Activated CD8-positive, alpha-beta memory T cell treated with anti-CD3 and anti-CD28 coated beads, Interleukin-2, amount 50 U/mL, for 24 hours (primary cell): Measurements from ENCODE around the gene WWC2.

ENCODE experiments used
- DNase-seq: peaks from one replicate; pipeline ENCODE4 v3.0.0-alpha.2; 2020; ENCODE audit errors: extremely low read depth

WWC2 gene

DNA sequence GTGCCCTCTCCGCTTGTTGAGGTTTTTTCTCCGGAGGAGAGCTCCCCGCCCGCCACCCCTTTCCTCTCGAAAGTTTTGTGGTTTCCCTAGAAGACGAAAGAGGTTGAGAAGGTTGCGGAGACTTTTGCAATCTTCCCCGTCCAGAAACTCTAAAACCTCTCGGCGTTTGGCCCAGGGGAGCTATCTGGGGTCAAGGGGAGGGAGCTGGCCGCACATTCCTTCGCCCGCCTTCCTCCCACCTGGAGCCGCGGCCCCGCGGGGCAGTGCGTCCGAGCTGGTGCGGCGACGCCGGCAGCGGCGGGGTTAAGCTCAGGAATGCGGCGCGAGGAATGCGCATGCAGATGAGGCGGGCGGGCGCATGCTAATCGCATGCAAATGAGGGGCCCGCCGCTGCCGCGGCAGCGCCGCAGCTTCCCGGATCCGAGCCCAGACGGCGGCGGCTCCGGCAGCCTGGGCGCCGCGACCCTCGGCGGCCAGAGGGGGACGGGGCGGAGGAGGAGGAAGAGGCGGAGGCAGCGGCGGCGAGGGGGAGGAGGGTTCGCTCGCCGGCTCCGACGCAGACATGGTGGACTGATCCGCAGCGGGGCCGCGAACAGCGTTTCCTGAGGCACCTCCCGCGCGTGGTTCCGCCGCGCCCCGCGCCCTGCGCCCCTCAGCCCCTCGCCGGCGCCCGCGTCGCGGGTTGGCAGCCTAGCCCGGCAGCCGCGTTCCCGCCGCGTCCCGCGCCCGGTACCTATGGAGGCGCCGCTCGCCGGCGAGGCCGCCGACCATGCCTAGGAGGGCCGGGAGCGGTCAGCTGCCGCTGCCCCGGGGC, at the start of gene WWC2:
Gene WWC2 (plus strand): TSS at position 535 of the 814 bp plus-strand sequence. CDS start 235 bp downstream, at position 770.
- peak; percentile 7 for DNase-seq

DNA sequence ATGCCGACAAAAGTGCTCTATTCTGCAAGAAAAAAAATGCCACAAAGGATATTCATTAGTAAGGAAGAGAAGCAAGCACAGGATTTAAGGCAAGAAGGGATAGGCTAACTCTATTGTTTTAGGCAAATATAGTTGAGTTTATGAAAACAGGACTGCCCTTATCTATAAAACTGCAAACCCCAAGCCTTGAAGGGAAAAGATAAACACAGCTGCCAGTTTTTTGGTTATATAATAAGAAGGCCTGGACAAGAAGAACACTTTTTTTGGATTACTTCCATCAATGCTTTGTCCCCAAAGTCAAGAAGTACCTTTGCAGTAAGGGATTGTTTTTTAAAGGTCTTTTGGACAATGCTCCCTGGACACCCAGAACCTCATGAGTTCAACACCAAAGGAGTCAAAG, 45.4 kb upstream of the WWC2 start:
- no peak for DNase-seq

DNA sequence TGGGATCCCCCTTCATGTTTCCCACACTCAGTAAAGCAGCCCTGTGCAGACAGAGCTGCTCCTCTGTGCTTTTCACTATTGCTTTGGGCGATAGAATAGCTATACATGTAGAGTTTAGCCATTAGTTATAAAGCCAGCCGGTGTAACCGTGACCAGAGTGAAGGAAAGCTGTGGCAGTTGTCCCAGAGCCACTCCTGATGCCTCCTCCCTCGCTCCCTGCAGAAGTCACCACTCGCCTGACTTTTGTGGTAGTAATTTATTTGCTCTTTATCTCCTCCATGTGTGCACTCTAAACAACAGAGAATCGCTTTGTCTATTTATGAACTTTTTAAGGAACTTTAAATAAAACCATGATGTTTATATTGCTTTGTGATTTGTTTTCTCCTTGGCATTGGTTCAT, 41.8 kb upstream of the WWC2 start:
- no peak for DNase-seq

- no peak for DNase-seq
These were observed 39.3 kb upstream of the WWC2 start for GRCh38 chr4:183059797-183060196.

DNA sequence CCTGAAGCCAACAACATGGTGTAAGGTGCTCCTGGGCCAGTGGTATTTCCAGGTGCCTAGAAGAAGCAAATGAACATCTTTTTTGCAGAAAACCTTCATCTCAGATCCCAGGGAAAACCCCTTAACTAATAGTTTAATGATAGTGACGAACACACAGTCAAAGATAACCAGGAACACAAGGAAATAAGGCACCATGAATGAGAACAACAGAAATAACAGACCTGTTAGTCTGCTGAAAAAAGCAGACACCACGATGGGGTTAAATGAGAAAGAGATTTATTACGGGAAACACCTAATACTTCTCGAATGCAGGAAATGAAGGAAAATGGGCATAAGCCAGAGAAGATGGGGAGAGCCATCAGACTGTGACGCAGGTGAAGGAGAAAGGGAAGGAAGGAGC, 30.6 kb upstream of the WWC2 start:
- no peak for DNase-seq

DNA sequence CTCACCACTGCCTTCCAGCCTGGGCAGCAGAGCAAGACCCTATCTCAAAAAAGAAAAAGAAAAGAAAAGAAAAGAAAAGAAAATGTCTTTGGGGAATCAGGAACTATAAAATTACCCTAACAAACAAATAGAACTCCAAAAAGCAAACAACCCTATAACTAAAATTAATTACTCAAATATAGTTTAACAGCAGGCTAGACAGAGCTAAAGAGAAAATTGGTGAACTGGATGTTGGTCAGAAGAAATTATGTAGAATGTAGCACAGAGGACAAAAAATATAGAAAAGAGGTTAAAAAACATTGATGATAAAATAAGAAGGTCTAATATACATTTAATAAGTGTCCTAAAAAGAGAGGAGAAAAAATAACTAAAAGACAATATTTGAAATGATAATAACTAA, 27.8 kb upstream of the WWC2 start:
- DNase-seq, result no peak

DNA sequence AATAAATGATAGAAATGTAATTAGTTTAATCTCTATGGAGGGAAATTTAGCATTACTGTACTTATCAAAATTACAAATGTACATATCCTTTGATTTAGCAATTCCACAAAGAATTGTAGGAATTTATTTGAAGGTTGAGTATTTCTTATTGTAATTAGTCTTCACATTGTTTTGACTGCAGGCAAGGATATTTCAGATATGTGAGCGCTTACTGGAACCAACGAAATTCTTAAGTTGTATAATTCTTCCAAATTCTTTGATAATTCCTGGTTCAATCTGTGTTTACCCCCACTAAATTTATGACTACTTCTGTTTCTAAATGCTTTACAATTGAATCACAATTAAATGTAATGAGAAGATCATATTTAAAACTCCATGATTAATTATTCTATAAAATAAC, 26.9 kb upstream of the WWC2 start:
- no peak for DNase-seq

GRCh38 chr4:183073838-183074145, 25.3 kb upstream of the WWC2 start:
- DNase-seq, result no peak

- no peak for DNase-seq
These were observed 24.6 kb upstream of the WWC2 start for GRCh38 chr4:183074288-183074990.

GRCh38 chr4:183078634-183079033, 20.4 kb upstream of the WWC2 start:
- no peak for DNase-seq

GRCh38 chr4:183080372-183081115, 18.5 kb upstream of the WWC2 start:
- no peak for DNase-seq

- no peak for DNase-seq
These were observed 18.0 kb upstream of the WWC2 start for GRCh38 chr4:183081116-183081469.

DNA sequence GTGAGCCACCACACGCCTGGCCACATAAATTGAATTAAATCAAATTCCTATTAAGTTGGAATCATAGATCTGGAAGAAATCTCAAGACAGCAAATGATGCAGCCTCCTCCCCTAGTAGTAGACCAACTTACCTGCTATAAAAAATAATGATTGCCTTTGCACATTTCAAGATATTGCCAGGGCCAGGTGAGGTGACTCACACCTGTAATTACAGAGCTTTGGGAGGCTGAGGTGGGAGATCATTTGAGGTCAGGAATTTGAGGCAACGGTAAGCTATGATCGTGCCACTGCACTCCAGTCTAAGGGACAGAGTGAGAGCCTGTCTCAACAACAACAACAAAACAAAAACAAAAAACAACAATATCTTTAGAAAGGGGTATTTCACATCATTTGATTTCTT, 17.0 kb upstream of the WWC2 start:
- DNase-seq, result no peak

- no peak for DNase-seq
These were observed 4.5 kb upstream of the WWC2 start for GRCh38 chr4:183094393-183095198.

DNA sequence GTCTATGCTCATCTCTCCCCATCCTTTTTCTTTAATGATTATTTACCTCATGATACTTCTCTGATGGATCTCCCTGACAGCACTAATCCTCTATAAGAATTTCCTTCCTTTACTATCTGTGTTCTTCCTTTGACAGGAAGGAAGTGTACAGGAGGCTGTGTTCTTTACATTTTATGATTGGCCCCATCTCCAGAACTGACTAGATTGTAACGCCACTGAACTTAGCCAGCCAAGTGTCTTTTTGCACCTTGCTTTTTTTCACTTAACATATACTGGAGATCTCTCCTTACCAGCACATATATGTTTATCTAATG, 3.9 kb upstream of the WWC2 start:
- DNase-seq, result no peak

GRCh38 chr4:183096276-183096965, 2.6 kb upstream of the WWC2 start:
- DNase-seq, result no peak

DNA sequence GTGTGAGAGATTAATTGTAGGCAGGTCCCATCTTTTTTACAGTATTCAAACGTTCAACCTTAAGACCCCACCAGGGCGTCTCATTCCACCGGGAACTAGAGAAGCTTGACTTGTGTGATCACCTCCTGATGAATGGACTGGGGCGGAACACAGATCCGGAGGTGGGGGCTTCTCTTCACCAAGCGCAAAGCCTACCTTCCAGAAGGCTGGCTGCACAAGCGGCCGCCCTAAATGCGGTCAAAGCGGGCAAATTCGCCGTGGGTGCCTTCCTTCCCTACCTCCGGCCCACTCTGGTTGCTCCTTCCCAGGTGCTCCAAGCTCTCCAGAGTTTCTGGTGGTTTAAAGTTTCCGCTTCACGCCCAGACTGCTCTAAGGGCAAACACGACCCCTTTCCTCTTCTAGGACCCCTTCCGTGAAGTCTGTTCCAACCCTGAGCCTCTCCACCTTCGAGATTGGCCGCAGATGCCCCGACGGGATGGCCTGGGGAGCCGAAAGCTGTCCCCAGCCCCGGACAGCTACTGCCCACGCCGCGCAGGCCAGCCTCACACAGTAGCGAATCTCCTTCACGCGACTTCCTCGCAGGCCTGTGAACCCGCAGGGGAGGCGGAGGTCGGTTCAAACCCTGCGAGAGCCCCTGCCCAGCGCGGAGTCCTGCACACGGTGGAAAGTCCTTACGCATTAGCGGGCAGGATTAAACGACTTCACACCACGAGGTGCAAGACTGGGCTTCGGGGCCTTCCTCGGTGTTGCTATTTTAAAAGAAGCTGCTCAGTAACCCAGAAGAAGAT, 1.6 kb upstream of the WWC2 start:
- no peak for DNase-seq

GRCh38 chr4:183098019-183098722, 886 bp upstream of the WWC2 start:
- no peak for DNase-seq

DNA sequence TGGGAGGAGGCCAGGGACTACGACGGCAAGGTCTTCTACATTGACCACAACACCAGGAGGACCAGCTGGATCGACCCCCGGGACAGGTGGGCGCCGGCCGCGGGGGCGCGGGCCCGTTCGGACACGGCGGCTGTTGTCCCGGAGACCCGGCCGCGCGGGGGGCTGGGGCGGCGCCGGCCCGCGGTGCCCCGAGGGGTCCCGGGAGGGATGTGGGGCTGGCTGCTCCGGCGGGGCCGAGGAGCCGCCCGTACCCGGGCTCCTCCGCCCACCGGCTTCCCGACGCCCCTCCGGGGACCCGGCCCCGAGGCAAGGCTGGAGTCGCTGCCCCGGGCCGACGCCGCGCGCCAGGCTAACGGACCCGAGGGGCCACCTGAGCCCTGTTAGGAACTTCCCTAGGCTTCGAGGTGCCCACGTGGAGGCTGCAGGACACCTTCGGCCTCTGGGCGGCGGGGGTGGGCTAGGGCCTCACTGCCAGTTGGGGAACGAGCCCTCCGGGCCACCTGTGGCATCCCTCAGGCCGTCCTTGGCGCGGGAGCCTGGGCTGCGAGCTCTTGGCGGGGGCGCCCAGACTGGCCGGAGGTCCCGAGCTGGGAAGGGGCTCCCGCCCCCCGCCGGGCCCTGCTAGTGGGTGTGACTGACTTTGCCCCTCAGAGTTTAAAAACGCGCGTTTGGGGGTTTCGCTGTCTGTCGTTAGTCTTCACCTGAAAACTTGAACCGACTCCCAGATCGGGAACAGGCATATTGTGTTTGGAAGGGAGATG, 660 bp downstream of the WWC2 start:
- no peak for DNase-seq

- no peak for DNase-seq
These were observed 1.2 kb downstream of the WWC2 start for GRCh38 chr4:183100298-183100599.
